WERI-Rb-1 (cell line): ENCODE results near the gene WNT3.

ENCODE experiments used
- DNase-seq: peaks from one replicate; pipeline ENCODE4 v3.0.0-alpha.2; 2020
- H3K27ac ChIP-seq: fragments of 250-450 bp; sonication (Bioruptor Pico); 2 replicates; pipeline ENCODE4 v1.5.1; 2020; ENCODE audit warnings: mild to moderate bottlenecking, moderate library complexity
- H3K27me3 ChIP-seq: fragments of 250-450 bp; sonication (Bioruptor Pico); 2 replicates; pipeline ENCODE4 v1.5.1; 2021; ENCODE audit warnings: mild to moderate bottlenecking, low read depth, moderate library complexity; ENCODE audit not compliant: insufficient read depth, severe bottlenecking
- H3K36me3 ChIP-seq: fragments of 250-450 bp; sonication (Bioruptor Pico); 2 replicates; pipeline ENCODE4 v1.5.1; 2020; ENCODE audit warnings: mild to moderate bottlenecking, moderate library complexity
- H3K4me3 ChIP-seq: 2 replicates; pipeline ENCODE4 v1.5.1; 2011; ENCODE audit warnings: low read depth, mild to moderate bottlenecking, control low read depth, low read length
- H3K9me3 ChIP-seq: fragments of 250-450 bp; sonication (Bioruptor Pico); 2 replicates; pipeline ENCODE4 v1.5.1; 2021; ENCODE audit warnings: mild to moderate bottlenecking, moderate library complexity; ENCODE audit not compliant: severe bottlenecking
- TF ChIP-seq, protein P1 (sequence below): IDR thresholded peaks from 2 replicates; pipeline ENCODE4 v1.5.1; 2011; ENCODE audit warnings: low read depth, mild to moderate bottlenecking, control low read depth, inconsistent platforms, low read length

The WNT3 gene

DNA sequence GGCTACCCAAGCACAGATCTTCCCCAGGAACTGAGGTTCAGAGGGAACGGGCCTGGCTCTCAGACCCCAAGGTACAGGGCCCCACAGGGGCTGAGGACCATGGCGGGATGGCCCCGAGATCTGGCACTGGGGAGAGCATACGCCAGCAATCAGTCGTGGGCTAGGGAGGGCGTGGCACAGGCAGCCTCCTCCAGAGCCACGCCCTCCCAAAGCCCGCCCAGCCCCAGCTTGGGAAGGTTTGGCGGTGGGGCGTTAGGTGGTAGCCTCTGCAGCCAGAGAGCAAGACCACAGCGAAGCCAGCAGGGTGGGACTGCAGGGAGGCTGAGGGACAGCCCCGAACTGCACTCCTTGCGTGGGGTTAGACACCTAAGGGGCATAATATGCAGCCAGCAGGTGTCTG is 44.5 kb upstream of the WNT3 start:
- TF ChIP-seq, protein P1, sequence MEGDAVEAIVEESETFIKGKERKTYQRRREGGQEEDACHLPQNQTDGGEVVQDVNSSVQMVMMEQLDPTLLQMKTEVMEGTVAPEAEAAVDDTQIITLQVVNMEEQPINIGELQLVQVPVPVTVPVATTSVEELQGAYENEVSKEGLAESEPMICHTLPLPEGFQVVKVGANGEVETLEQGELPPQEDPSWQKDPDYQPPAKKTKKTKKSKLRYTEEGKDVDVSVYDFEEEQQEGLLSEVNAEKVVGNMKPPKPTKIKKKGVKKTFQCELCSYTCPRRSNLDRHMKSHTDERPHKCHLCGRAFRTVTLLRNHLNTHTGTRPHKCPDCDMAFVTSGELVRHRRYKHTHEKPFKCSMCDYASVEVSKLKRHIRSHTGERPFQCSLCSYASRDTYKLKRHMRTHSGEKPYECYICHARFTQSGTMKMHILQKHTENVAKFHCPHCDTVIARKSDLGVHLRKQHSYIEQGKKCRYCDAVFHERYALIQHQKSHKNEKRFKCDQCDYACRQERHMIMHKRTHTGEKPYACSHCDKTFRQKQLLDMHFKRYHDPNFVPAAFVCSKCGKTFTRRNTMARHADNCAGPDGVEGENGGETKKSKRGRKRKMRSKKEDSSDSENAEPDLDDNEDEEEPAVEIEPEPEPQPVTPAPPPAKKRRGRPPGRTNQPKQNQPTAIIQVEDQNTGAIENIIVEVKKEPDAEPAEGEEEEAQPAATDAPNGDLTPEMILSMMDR, result no peak
- no peak overlapping the region for H3K27ac ChIP-seq
- DNase-seq, result no peak
- no peaks in the 10 kb centered on the region for H3K9me3 ChIP-seq
- no peak overlapping the region for H3K4me3 ChIP-seq
- no peaks in the 10 kb centered on the region for H3K36me3 ChIP-seq
- H3K27me3 ChIP-seq, result no peaks in the 10 kb centered on the region

DNA sequence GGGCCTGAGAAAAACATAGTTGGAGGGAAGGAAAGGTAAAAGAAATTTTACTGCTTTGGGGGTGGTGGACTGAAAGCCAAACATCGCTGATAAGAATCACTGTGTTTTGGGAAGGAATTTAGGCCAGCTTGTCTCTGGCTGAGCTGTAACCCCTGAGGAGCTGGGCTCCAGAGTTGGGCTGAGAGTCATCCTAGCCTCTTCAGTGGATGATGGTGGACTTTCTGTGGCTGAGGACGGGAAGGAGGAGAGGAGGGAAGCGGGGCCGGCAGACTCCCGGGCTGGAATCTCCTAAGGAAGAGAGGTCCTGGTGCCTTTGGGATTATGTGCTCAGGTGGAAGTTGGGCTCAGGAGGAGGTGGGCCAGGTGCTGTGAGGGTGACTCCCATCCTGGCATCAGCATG is 41.5 kb upstream of the WNT3 start:
- H3K4me3 ChIP-seq, result no peak overlapping the region
- H3K9me3 ChIP-seq, result no peaks in the 10 kb centered on the region
- no peaks in the 10 kb centered on the region for H3K36me3 ChIP-seq
- no peaks in the 10 kb centered on the region for H3K27me3 ChIP-seq
- DNase-seq, result no peak
- H3K27ac ChIP-seq, result no peak overlapping the region
- TF ChIP-seq, protein P1, result no peak

DNA sequence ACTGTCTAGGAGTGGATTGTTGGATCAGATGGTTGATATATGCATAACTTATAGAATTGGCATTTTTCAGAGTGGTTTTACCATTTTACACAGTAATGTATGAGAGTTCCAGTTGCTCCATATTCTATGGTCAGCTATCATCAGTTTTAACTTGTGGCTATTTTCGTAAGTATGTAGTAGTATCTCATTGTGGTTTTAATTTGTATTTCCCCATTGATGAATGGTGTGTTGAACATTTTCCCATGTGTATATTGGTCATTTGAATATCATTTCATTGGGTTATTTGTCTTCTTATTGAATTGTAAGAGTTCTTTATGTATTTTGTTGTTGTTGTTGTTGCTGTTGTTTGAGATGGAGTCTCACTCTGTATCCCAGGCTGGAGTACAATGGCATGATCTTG is 39.1 kb upstream of the WNT3 start:
- TF ChIP-seq, protein P1, result no peak
- DNase-seq, result no peak
- Histone ChIP-seq H3K27ac (no peak overlapping the region), H3K4me3 (no peak overlapping the region), H3K9me3 (no peaks in the 10 kb centered on the region), H3K36me3 (no peaks in the 10 kb centered on the region), H3K27me3 (peaks cover 10% of the 10 kb centered on the region)

DNA sequence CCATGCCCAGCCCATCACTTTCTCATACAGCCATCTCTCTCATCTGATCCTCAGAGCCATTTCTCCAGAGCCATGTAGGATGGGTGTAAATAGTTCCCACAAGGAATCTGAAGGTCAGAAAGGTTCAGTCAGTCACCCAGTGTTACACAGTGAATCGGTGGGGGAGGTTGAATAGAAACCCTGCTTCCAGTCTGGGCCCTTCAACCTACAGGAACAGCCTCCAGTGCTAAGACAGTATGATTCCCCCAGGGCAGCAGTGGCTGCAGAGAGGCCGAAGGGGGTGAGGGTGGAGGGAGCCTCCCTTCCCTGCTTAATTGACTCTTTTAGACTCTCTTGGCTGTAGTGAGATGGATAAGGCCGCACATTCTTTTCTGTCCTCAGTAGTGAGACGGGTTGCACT is 36.5 kb upstream of the WNT3 start:
- H3K9me3 ChIP-seq, result no peaks in the 10 kb centered on the region
- H3K27me3 ChIP-seq, result peaks cover 33% of the 10 kb centered on the region
- no peak for DNase-seq
- H3K4me3 ChIP-seq, result no peak overlapping the region
- H3K27ac ChIP-seq, result no peak overlapping the region
- H3K36me3 ChIP-seq, result no peaks in the 10 kb centered on the region
- TF ChIP-seq, protein P1, result no peak

DNA sequence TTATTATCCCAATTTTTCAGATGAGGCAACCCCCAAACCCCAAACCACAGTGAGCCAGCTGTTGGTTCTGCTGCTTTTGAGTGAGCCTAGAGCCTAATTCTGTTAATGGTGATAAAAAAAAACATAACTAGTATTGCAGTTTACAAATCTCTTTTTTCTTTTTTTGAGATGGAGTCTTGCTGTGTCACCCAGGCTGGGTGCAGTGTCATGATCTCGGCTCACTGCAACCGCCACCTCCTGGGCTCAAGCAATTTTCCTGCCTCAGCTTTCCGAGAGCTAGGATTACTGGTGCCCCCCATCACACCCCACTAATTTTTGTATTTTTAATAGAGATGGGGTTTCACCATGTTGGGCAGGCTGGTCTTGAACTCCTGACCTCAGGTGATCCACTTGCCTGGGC is 36.0 kb upstream of the WNT3 start:
- peaks cover 34% of the 10 kb centered on the region for H3K27me3 ChIP-seq
- no peak for DNase-seq
- H3K27ac ChIP-seq, result no peak overlapping the region
- H3K36me3 ChIP-seq, result no peaks in the 10 kb centered on the region
- H3K9me3 ChIP-seq, result no peaks in the 10 kb centered on the region
- no peak overlapping the region for H3K4me3 ChIP-seq
- TF ChIP-seq, protein P1, result no peak

DNA sequence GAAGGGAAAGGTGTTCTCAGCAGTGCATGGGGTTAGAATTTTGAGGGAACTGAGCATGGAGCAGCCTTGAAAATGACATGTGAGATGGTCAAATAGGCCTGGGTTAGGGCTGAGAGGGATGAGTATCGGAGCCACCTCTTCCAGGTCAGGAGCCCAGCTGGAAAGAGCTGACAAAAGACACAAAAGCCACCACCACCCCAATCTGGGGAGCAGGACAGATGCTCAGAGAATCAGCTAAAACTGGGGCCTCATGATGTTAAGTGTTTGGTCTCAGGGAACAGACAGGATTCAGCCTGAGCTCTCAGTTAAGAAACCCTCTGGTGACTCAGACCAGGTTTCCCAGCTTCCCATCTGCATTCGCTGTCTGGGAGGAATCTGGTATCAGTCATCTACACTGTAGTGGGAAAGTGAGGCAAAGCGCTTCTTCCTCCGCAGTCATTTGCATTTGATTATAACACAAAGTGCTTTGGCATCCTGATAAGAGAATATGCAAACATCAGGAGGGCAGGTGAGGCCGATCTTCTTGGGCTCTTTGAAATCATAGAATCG is 35.5 kb upstream of the WNT3 start:
- H3K4me3 ChIP-seq, result no peak overlapping the region
- peaks cover 38% of the 10 kb centered on the region for H3K27me3 ChIP-seq
- no peak for DNase-seq

More for the DNA sequence above, 35.5 kb upstream of the WNT3 start:
- no peak overlapping the region for H3K27ac ChIP-seq
- no peaks in the 10 kb centered on the region for H3K9me3 ChIP-seq
- TF ChIP-seq, protein P1, result no peak
- no peaks in the 10 kb centered on the region for H3K36me3 ChIP-seq
